OCI-LY7 (cell line): ENCODE data around the gene ZDHHC14. TPM values are rescaled to one million over a fixed set of nuclear protein-coding genes. Genes with fewer than 3 reads are reported as not detected.

Experiments used
- BruUV-seq: library from RNA; stranded (reverse); fragments of 400-500 nt; replicated peaks from 2 replicates; lab custom pipeline; 2021; lab: Mats Ljungman, UMichigan
- CTCF ChIA-PET: fragments of 300-600 bp; sonication (Branson Sonifier 250); formaldehyde crosslinking; loops from one replicate; lab custom pipeline; 2022; ENCODE audit warnings: antibody characterized with exemption; ENCODE audit not compliant: unreplicated experiment; lab: Charles Lee
- POLR2A ChIA-PET: fragments of 300-600 bp; sonication (Branson Sonifier 250); formaldehyde crosslinking; loops from one replicate; lab custom pipeline; 2022; ENCODE audit warnings: antibody characterized with exemption; lab: Charles Lee
- DNase-seq: peaks from one replicate; pipeline ENCODE4 v3.0.0-alpha.2; 2015; ENCODE audit warnings: low spot score
- H2AFZ ChIP-seq: fragments of 200-600 bp; sonication (generic), shearing (Covaris generic); 2 replicates; pipeline ENCODE4 v1.6.1; 2014; ENCODE audit warnings: mild to moderate bottlenecking, antibody characterized with exemption, low read length, moderate library complexity
- H3K27ac ChIP-seq: fragments of 200-600 bp; sonication (generic); 2 replicates; pipeline ENCODE4 v1.5.1; 2014; ENCODE audit warnings: mixed run types, low read depth, mild to moderate bottlenecking, moderate library complexity, low read length, inconsistent platforms; ENCODE audit not compliant: poor library complexity, severe bottlenecking
- H3K36me3 ChIP-seq: fragments of 200-600 bp; sonication (generic); 2 replicates; pipeline ENCODE4 v1.6.1; 2014; ENCODE audit warnings: mild to moderate bottlenecking, antibody characterized with exemption, low read length, moderate library complexity, mixed read lengths; ENCODE audit not compliant: insufficient read depth
- H3K4me1 ChIP-seq: fragments of 200-600 bp; sonication (generic); 2 replicates; pipeline ENCODE4 v1.5.1; 2014; ENCODE audit warnings: mild to moderate bottlenecking, low read length; ENCODE audit not compliant: insufficient read depth, poor library complexity, severe bottlenecking
- H3K4me2 ChIP-seq: fragments of 200-600 bp; sonication (generic); 2 replicates; pipeline ENCODE4 v1.6.1; 2014; ENCODE audit warnings: mild to moderate bottlenecking, low read length
- H3K4me3 ChIP-seq: fragments of 200-600 bp; sonication (generic); 2 replicates; pipeline ENCODE4 v1.5.1; 2014; ENCODE audit warnings: mild to moderate bottlenecking, low read depth, low read length; ENCODE audit not compliant: poor library complexity, severe bottlenecking
- H3K79me2 ChIP-seq: fragments of 200-600 bp; sonication (generic); 2 replicates; pipeline ENCODE4 v1.6.1; 2016; ENCODE audit warnings: low read depth, mild to moderate bottlenecking, low read length, moderate library complexity, mixed read lengths; ENCODE audit not compliant: insufficient read depth
- H3K9me2 ChIP-seq: fragments of 200-600 bp; sonication (generic); 2 replicates; pipeline ENCODE4 v1.6.1; 2016; ENCODE audit warnings: mild to moderate bottlenecking, low read length, mixed read lengths; ENCODE audit not compliant: insufficient read depth
- H3K9me3 ChIP-seq: fragments of 200-600 bp; sonication (generic); 2 replicates; pipeline ENCODE4 v1.6.1; 2014; ENCODE audit warnings: mild to moderate bottlenecking, mixed run types, low read length, mixed read lengths
- H4K20me1 ChIP-seq: fragments of 200-600 bp; sonication (generic); 2 replicates; pipeline ENCODE4 v1.6.1; 2014; ENCODE audit warnings: mild to moderate bottlenecking, antibody characterized with exemption, low read length, moderate library complexity, mixed read lengths; ENCODE audit not compliant: insufficient read depth
- CTCF ChIP-seq: fragments of 200-600 bp; sonication (generic); conservative IDR thresholded peaks from 2 replicates; pipeline ENCODE4 v1.5.1; 2014; ENCODE audit warnings: mild to moderate bottlenecking, antibody characterized with exemption, low read length, moderate library complexity, mixed read lengths
- EZH2phosphoT487 ChIP-seq: fragments of 200-600 bp; sonication (generic); IDR thresholded peaks from 2 replicates; pipeline ENCODE4 v1.6.1; 2018; ENCODE audit warnings: low read depth, borderline replicate concordance, mild to moderate bottlenecking, mixed run types, antibody characterized with exemption, low read length, moderate library complexity, mixed read lengths
- intact Hi-C: fragments of 100-400 bp; cut with micrococcal nuclease; formaldehyde crosslinking; loops from one replicate; pipeline ENCODE4 v1.10.0; 2022; ENCODE audit not compliant: unreplicated experiment
- total RNA-seq, 2 experiments: library from RNA; depleted of rRNA in 1 of 2; stranded (reverse); fragments of >200 nt in 1 of 2; shearing (Covaris generic) in 1 of 2; gene quantifications; 2 replicates each; pipeline ENCODE4 v1.2.3, GENCODE V29; 2014 to 2022

The ZDHHC14 gene
- total RNA-seq, 2 experiments from 2014 or later, result 0.69 to 3.0 TPM

DNA sequence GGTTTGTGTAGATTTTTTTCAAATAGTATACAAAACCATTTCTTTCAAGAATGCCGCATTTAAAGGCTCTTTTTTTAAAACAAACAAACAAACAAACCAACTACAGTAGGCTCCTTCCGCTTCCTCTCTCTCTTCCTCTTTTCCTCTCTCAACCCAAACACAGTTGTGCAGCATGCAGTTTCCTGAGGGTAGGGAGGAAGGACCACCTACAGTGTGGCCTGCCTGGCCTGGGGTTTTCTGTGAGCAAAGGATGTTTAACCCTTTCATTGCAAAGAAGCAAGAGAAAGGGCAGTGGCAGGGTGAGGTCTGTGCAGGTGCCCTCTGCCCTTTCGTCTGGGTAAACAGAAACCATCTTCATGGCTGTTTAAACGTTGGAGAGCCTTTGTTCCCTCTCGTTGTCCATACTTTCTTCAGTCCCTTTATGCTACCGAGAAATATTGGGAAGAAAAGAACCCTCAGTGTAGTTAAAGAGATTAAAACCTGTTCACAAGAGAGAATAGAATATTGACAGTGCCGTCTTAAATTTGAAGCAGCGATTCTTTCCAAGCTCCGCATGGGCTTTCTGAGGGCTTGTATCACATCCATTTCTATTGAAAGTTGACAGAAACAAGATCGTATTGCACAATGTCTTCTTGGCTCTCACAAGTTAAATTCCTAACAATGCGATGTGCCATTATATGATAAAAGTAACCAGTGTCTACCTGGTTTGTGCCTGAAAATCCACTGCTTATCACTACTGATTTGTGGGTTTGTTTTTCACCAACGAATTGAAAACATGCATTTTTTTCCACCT lies 226.5 kb downstream of the ZDHHC14 start:
- Histone ChIP-seq H3K9me2 (no peaks in the 10 kb centered on the region), H3K4me3 (peak overlapping the region; percentile 10), H3K9me3 (no peaks in the 10 kb centered on the region), H3K27ac (peak overlapping the region; percentile 36), H2AFZ (no peak overlapping the region), H3K79me2 (no peaks in the 10 kb centered on the region), H4K20me1 (no peaks in the 10 kb centered on the region), H3K4me2 (peak overlapping the region; percentile 59), H3K36me3 (no peaks in the 10 kb centered on the region), H3K4me1 (peaks cover 41% of the 10 kb centered on the region)
- BruUV-seq, result no TSS peak
- TF ChIP-seq EZH2phosphoT487 (no peak), CTCF (no peak)
- intact Hi-C loops, result loop anchor here (5.0 kb wide), 1 partner anchor 60 kb away; no protein-coding TSS in a partner anchor
- DNase-seq, result peak; percentile 79
- CTCF ChIA-PET, result no interaction called here
- POLR2A ChIA-PET, result interaction anchor here (0.9 kb wide), 1 partner anchor 72 kb away, joined by 3 read pairs; no protein-coding TSS in a partner anchor

GRCh38 chr6:157608221-157609075 lies 227.5 kb downstream of the ZDHHC14 start:
- CTCF ChIA-PET, result no interaction called here

More at GRCh38 chr6:157608221-157609075, 227.5 kb downstream of the ZDHHC14 start:
- Histone ChIP-seq H3K9me2 (no peaks in the 10 kb centered on the region), H2AFZ (no peak overlapping the region), H3K4me2 (peak overlapping the region; percentile 59), H4K20me1 (no peaks in the 10 kb centered on the region), H3K4me1 (peaks cover 41% of the 10 kb centered on the region), H3K79me2 (no peaks in the 10 kb centered on the region), H3K27ac (no peak overlapping the region), H3K36me3 (no peaks in the 10 kb centered on the region), H3K9me3 (no peaks in the 10 kb centered on the region), H3K4me3 (no peak overlapping the region)
- intact Hi-C loops, result loop anchor here (5.0 kb wide), 1 partner anchor 59 kb away; no protein-coding TSS in a partner anchor
- no peak for DNase-seq
- no TSS peak for BruUV-seq
- POLR2A ChIA-PET, result no interaction called here
- no peak for TF ChIP-seq CTCF
- TF ChIP-seq EZH2phosphoT487, result no peak
